NCI-H2107 treated with DMSO at 0.1 percent for 48 hours (cell line): ENCODE results near the gene SRPRB.

ENCODE experiments used
- DNase-seq: peaks from one replicate; lab custom pipeline; 2025; ENCODE audit not compliant: unreplicated experiment; lab: John Stamatoyannopoulos, UW

The SRPRB gene

DNA sequence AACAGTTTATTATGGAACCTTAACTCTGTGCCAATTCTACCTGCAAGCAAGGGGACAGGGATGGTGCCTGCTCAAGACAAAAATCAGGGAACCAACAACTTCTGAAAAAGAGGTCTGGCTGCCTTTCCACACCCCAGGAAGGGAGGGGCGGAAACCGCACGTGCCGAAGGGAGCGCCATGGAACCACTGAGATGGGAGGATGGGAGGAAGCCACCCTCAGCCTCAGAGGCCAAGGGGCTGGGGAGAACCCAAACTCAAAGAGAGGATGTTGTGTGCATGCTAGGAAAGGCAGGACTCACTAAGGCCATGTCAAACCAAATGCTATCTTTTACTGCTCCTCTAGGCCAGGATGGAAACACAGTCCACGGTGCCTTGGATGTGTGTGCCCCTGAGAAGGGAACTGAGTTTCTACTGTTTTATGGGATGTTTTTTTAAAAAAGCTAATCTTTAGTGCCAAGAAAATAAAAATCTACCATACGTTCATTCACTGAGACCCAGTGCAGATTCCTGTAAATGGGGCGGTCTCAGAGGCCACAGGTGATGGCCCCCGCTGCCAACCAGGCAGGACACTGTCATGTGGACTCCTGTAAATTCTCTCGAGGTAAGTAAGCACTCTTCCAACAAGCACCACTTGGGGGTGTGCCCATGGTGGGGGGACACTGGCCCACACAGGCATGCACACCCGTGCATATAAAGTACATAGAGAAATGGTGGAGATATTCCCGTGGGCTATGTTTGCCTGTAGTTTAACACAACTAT is 20.5 kb downstream of the SRPRB start:
- DNase-seq = no peak

DNA sequence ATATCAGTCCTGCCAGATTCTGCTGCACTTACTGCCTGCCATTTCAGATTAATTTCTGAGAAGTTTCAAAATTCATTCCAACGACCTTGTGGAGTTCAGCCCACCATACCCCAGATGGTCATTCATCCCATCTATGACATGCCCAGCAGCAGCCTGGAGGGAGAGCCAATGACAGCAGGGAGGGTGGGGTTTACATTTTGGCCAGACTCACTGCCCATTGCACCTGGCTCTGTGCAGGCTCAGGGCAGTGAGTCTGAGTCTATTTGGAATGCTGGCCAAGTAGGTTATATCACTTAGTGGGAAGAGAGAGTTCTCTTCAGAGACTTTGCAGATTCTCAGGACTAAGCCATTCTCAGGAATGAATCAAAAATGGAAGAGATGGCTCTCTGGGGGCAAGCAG is 21.5 kb downstream of the SRPRB start:
- DNase-seq = no peak

DNA sequence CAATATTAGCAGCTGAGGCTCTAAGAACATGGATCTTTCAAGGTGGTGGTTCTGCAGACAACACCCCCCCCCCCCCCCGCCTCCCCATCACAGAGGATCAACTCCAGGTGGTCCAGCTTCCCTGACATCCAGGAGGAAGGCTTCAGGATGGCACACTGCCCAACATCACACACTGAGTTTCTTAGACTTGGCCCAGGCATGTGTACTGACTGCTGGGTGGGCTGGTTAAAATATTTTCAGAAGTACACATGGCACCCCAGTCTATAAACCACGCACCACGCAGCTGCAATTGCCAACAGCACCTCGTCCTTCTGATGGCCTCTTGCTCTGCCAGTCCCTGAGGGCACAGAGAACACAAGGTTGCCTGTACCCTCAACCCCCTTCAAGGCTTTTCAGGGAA is 22.1 kb downstream of the SRPRB start:
- no peak for DNase-seq

DNA sequence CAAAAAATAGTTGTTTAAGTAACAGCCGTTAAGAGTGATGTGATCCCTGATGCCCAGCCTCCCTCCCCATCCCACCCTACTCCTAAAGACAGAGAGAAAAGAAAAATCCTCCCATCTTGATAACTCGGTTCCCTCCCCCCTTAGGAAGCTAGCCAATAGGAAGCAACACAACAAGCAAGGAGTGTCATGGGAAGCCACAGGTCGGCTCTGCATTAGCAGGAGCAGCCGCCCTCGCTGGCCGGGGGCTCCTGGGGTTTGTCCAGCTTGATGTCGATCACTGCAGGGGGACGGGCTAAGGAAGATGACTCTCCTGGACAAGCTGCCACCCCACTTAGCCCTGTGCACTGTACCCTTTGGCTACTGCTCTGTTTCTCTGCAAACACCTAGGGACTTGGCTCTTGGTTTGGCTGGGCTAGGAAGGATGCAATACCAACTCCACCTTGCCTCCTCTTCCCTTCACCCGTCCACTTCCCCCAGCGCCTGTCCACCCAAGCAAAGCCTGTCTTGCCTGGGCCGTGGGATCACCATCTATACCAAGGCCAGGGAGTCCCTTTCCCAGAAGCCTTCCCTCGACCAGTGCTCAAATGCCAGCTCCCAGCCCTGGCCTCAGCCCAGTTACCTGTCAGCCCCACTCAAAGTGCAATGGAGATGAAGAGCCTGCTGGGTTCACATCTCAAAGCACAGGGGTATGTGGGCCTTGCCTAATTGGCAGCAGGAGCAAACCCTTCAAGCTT is 23.1 kb downstream of the SRPRB start:
- no peak for DNase-seq

DNA sequence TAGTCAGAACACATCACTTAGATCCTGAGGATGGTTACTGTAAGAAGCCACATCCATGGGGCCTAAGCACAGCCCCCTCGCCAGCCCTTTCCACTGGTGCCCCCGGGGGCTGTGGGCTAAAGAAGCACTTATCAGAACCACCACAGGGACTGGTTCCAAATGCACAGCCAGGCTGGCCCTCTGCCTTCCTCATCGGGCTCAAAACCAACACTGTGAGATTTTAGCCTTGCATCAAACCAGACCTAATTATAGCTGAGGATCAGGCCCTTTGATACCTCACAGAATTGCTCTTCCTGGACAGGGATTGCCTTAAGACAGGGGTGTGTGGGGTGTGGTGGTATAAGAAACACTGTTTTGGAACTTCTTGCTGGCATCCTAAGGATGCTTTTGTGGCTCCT is 23.7 kb downstream of the SRPRB start:
- no peak for DNase-seq

DNA sequence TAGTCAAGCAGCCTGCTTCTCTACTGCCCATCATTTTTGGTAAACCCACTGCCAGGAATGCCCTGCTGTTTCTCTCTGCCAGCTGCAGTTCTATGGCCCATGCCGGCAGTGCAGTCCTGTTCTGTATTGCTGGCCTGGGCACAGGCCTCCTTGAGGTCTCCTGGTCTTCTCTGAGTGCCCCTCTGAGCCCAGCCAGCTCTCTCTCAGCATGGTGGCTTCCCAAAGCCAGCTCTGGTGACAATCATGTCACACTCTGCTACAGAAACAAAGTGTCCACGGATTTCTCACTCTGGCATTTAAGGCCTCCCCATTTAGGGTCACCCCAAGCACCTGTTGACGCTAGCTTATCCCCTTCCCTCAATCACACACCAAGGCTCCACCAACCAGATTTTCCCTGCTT is 24.5 kb downstream of the SRPRB start:
- no peak for DNase-seq

DNA sequence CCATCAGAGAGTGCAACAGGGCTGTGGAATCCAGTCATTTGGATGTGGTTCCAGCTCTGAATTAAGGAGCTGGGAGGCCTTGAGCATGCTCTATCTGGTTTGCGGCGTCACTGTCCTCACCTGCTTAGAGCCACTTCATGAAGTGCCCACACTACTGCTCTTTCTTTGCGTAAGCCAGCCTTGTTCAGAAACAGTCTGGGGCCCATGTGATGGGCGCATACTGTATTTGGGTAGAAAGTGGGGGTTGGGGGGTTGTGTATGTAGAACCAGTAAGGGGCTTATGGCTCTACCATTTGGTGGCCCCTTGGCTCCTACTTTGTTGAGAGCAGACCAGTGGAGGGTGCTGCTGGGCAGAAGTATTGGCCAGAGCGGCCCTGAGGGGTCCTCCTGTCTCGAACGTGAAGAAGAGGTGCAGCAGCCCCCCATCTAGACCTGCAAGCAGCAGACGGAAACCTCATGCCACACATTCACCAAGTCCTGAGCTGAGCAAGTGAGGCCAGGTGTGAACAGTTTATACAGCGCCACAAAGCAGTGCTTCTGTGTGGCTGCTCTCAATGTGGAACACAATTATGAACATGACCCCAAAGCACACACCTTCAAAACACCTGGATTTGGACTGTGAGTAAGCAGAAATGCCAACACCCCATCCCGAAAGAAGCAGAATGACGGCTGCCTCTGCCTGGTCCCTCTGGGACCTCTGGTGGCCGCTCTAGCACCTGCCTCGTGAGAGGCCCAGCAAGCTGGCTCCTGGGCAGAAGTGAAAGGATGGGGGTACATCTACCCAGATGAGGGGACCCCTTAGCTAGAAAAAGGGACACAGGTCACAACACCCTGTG is 26.6 kb downstream of the SRPRB start:
- DNase-seq = peak; percentile 70

DNA sequence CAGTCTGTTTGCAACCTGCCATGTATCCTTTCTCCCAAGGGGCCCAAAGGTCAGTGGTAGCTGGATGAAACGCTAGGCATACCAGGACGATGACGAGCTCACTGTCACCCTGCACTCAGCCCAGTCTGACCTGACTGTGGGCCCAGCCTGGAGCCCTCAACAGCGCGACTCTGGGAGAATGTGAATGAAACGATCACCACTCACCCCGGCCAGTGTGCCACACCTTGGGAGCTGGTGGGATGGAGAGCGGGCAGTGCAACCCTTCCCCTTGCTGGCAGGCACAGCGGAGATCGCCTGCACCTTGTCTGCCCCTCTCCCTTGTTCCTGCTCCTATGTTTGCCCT is 27.2 kb downstream of the SRPRB start:
- no peak for DNase-seq

DNA sequence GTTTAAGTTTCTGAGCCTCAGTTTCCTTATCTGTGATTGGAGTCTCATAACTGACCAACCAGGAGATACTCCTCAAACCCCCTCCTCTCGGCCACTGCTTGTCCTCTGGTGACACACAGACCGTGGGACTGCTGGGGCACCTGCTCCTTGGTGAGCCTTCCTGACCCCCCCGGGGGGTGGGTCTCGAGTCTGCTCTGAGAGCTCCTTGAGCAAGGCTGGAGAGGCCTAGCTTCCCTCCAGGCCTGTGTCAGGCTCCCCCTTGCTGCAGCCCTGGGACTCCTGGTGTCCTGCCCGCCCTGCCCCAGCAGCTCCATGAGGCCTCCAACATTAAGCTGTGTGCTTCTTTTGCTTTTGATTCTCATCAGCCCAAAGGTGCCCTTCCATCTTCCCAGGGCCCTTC is 27.7 kb downstream of the SRPRB start:
- no peak for DNase-seq

DNA sequence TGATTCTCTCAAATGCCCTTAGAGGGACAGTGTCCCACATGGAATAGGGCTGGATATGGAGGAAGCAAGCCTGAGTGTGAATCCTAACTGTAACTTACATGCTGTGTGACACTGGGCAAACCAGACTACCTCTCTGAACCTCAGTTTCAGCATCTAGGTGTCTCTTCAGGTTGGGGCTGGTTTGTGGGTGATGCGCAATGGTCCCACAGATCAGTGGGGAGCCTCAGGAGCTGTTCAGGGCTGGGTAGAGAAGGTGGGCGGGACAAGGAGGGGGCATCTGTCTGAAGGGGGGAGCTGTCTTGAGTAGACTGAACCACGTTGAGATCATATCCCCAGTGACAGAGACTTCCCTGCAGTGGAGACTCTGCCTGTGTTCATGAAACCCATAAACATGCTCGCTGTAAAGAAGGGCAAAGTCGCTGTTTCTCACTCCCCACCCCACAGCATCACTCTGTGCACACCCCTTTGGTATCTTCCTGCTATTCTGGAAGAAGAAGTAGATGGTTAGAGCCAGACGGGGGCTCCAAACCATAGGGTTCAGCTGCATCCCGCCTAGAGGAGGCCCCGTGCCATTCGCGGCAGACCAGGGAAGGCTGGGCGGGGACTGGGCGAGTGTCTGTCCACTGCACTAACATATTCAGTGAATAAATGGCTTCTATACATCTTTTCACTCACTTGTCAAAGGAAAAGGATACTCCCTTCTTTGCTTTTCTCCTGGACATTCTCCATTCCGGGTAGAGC is 28.4 kb downstream of the SRPRB start:
- DNase-seq = no peak

DNA sequence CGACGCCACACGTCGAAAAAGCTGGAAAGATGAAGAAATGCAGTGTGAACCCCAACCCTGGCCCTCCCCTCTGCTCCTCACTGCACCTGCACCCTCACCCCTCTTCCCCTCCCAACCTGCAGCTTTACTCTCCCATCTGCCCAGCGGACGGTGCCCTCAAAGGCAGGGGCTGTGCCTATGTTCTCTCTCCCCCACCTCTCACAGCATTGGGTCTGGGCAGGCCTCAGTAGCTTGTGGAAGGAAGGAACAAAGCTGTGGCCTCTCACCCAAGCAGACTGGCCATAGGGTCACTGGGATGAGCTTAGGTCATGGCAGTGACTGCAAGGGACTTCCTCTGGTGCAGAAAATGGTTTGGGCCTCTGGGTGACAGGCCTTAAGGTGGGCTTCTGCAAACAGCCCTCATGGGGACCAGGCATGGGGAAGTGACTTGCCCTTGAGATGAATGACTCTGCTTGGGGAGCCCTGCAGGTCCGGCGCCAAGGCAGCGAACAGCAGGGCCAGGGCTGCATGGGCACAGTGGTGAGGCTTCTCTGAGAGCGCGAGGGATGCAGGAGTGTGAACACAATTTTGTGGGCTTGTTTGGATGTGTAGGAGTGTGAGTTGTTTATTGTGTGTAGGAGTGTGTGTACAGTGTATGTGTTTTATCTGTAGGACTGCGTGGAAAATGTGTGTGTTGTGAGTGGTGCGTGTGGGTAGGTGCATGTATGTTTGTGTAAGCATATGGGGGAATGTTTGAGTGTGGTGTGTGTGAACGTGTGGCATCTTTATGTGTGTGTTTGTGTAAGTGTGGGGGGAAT is 29.2 kb downstream of the SRPRB start:
- no peak for DNase-seq

DNA sequence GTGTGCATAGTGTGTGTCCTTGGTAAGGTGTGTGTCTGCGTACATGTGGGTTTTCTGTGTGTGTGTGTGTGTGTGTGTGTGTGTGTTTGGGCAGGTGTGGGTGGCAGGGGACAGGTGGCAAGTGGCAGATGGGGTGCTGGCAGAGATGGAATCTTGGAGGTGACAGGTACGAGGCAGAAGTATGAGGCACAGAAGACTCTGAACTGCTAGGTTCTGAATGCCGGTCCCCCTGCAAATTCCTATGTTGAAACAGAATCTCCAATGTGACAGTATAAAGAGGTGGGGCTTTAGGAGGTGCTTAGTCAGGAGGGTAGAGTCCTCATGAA is 29.8 kb downstream of the SRPRB start:
- no peak for DNase-seq

DNA sequence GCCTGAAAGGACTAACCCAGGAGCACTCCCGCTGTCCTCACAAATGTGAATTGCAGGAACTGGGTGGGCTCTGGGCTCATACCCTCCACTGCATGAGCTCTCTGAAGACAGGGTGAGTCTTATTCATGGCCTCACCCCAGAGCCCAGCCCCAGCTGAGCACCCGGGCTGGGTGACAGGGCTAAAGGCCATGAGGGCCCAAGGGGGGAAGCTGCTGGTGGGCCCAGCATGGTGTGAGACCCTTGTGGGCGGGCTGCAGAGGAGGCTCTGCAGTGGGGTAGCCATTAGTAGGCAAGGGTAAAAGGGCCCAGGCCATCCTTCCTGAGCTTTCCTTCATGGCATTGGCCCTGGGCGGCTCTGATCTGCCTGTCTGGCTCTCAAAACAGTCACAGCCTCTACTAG is 30.3 kb downstream of the SRPRB start:
- no peak for DNase-seq

DNA sequence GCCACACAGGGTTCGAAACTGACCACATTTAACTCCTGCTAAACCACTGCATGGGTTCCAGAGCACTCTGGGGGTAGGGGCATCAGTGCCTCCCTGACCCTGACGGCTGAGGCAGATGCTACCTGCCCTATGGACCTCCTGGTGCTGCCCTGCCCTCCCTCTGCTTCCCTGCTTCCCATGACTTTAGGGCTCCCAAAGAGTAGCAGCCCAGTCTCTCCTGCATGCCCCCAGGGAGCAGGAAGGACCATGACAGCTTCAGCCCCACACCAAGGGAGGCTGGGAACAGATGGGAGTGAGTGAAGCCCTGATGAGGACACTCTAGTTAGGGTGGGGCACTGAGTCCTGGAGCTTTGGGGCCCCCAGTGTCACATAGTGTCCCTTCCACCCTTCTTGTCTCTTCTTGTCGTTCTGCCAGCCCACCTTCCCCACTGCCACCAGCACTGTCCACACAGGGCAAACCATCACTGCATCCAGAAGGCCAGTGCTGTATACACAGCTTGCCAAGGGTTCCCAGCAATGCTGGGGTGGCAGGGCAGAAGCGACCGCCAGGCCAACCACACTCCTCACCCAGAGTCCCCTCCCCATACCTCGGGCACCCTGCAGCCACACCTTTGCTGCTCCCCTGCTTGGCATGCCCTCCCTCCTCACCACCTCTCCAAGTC is 31.0 kb downstream of the SRPRB start:
- no peak for DNase-seq

DNA sequence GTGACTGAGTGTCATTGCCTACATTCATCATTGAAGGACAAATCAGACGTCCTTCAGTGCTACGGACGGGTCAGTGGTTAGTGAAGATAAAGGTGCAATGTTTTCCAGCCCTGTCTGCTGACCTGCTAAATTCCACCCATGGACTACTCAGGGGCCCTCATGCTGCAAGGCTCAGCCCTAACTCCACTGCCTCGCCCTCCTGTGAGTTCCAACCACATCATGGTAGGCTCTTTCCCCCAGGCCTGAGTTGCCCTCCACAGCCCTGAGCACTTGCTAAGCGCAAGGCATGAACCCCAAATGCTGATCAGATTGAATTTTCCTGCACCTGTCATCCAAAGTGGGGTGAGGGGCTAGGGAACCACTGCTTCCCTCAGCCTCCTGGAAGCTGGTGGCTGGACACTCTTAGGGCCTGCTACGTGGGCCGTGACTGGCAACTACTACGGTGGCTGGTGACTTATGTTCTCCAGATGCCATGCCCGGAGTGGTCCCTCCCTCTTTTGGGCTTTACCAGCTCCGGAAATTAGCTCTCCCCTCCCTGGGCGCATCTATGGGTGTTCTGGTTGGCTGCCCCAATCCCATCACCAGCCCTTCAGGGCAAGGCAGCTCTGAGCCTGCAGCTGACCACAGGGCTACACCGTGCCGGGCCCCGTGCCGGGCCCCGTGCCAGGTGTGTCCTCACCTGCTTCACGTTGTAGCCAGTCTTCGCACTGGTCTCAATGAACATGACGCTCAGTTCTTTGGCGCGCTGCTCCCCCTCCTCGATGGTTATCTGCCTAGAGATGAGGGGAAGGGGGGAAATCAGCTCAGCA is 32.1 kb downstream of the SRPRB start:
- no peak for DNase-seq

DNA sequence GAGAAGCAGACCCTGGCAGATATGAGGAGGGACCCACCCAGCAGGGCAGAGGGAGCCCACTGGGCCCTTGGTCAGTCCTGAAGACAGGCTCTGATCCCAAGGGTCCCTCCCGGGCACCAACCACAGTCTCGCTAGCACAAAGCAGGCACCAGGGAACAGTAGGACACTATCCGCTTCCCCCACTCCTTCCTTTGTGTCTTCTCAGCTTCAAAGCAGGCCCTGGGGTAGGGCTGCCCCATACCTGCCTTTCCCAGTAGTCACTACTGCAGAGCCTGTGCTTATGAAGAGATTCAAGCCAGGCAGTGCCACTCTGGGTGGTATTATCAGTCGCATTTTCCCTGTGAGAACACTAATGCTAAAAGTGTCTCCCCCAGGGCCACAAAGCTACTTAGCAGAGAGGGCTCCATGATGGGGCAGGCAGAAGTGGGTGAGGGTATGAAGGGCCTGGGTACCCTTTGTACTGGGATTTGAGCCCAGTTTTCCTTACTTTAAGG is 32.7 kb downstream of the SRPRB start:
- DNase-seq = no peak

DNA sequence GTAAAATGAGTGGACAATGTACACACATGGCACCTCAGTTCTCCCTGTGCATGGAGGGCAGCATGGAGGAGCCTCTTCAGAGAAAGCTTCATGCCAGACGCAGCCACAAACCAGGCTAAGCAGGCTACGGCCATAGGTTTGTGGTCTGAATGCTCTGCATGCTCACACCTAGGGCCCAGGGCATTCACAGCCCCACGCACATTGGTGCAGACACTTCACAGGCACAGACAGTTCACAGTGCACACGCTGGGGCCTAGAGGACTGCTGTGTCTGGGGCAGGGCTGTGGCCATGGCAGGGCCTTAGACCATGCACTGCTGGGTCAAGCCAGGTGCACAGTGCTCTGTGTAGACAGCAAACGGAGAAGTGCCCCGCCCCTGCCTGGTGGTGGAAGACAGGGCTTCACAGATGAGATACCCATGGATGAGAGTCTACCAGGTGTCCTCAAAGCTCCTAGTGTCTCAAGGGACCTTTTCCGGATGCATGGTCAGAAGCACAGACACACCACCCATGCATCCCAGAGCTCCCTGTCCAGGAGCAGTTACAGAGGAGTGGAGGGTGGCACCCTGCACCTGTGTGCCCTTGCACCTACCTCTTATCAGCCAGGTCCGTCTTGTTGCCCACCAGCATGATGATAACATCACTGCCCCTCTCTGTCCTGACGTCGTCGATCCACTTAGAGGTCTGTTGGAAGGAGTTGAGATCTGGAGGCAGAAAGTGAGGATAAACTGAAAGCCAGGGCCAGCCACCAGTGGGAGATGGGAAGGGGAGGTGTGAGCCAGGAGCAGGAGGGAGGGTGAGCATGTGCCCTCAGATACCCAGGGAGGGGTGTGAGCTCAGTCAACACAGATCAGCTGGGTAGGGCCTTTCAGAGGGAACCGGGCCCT is 33.5 kb downstream of the SRPRB start:
- DNase-seq = no peak

DNA sequence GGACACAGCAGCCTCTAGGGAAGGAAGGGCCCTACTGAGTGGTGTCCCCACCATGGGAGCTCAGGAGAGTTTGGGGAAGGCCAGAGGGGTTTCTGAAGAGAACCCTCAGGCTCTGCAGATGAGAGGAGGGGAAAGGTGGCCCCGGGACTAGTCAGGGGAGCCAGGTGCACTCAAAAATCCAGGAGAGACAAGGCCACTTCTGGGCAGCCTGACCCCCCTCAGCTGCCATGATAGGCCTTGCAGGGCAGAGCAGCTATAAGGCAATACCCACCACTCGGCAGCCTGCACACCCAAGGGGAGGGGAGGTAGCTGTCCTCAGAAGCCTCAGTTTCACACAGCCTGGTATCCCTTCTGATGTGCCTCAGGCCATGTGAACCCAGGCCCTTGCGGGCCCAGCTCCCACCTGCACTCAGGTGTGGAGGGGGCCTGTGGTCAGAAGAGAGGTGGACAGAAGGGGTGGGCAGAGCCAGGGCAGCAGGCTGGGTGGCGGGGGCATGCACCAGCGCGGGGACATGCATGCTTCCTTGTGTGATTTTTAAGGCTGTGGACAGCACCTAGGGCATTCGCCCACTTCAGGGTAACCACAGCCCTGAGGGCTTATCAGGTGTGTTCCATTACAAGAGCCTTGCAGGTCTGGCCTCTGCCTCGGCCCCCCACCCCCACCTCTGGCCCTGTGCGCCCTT is 34.6 kb downstream of the SRPRB start:
- DNase-seq = no peak
